ENCODE results near the gene PDE7B. TPM values are rescaled to one million over a fixed set of nuclear protein-coding genes. Genes with fewer than 3 reads are reported as not detected.

PDE7B gene
- total RNA-seq, 1 donor from 2014 or later = 11.1 TPM

DNA sequence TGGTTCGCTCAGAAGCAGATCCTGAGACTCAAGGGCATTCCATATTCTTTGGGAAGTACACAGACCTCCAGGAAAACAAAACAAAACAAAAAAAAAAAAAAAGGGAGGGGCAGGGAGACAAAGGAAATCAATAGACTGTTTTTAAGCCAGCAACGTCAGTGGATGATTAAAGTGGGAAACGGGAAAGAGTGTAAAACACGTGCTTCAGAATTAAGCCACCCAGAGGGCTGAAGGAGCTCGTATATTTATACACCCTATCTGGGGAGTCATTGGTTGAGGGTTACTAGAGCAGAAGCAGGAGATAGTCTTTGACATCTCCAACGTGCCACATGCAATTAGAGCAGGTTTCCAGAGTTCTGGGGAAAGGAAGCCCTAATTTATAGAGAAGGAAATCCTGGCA is 26.2 kb downstream of the PDE7B start:
- Mint-ChIP-seq H3K36me3 (ENCODE audit: low read depth) (peaks cover 13% of the 10 kb centered on the region), H3K9me3 (no peaks in the 10 kb centered on the region), H3K27me3 (ENCODE audit: insufficient read depth) (no peaks in the 10 kb centered on the region), H3K4me3 (no peak overlapping the region), H3K27ac (no peak overlapping the region), H3K4me1 (ENCODE audit: low read depth) (peaks cover 41% of the 10 kb centered on the region)
- intact Hi-C loops (cut with micrococcal nuclease) = no loop called here
- DNase-seq (ENCODE audit: low spot score) = no peak

- Mint-ChIP-seq H3K27ac (peak overlapping the region; percentile 97), H3K36me3 (ENCODE audit: low read depth) (peaks cover 17% of the 10 kb centered on the region), H3K9me3 (no peaks in the 10 kb centered on the region), H3K4me1 (ENCODE audit: low read depth) (peaks cover 46% of the 10 kb centered on the region), H3K27me3 (ENCODE audit: insufficient read depth) (no peaks in the 10 kb centered on the region), H3K4me3 (peak overlapping the region; percentile 79)
- intact Hi-C loops (cut with micrococcal nuclease) = loop anchor here (1.0 to 2.0 kb wide), 4 partner anchors 16 to 343 kb away; no protein-coding TSS in a partner anchor
- DNase-seq (ENCODE audit: low spot score) = peak; percentile 61
These were observed 28.8 kb downstream of the PDE7B start for GRCh38 chr6:135880066-135880972.

DNA sequence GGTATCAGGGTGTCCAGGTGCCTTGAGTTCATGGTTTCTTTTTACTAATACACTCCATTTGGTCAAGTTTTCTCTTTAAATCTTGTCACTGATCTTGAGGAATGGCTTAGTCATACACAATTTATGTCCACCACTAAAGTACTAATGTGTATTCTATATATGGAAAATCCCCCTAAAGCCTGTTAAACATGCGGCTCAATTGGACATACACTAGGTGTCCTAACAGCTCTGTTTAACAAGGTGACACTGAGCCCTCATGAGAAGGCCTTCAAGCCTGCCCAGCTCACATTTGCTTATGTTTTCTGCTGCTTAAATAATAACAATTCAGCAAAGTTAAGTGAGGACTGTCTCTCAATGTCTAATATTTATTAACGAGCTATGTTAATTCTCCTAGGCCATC is 31.5 kb downstream of the PDE7B start:
- H3K9me3 Mint-ChIP-seq = no peaks in the 10 kb centered on the region
- no peak for DNase-seq (ENCODE audit: low spot score)
- peaks cover 35% of the 10 kb centered on the region for H3K4me1 Mint-ChIP-seq (ENCODE audit: low read depth)
- intact Hi-C loops (cut with micrococcal nuclease) = no loop called here
- H3K27me3 Mint-ChIP-seq (ENCODE audit: insufficient read depth) = no peaks in the 10 kb centered on the region
- peaks cover 13% of the 10 kb centered on the region for H3K36me3 Mint-ChIP-seq (ENCODE audit: low read depth)
- H3K27ac Mint-ChIP-seq = no peak overlapping the region
- H3K4me3 Mint-ChIP-seq = no peak overlapping the region

GRCh38 chr6:135883536-135883935 is 32.0 kb downstream of the PDE7B start:
- Mint-ChIP-seq H3K4me3 (no peak overlapping the region), H3K4me1 (ENCODE audit: low read depth) (peaks cover 35% of the 10 kb centered on the region), H3K36me3 (ENCODE audit: low read depth) (peaks cover 13% of the 10 kb centered on the region), H3K9me3 (no peaks in the 10 kb centered on the region), H3K27ac (no peak overlapping the region), H3K27me3 (ENCODE audit: insufficient read depth) (no peaks in the 10 kb centered on the region)
- DNase-seq (ENCODE audit: low spot score) = no peak
- intact Hi-C loops (cut with micrococcal nuclease) = no loop called here

- Mint-ChIP-seq H3K4me3 (no peak overlapping the region), H3K4me1 (ENCODE audit: low read depth) (peaks cover 35% of the 10 kb centered on the region), H3K36me3 (ENCODE audit: low read depth) (peaks cover 13% of the 10 kb centered on the region), H3K27ac (no peak overlapping the region), H3K9me3 (no peaks in the 10 kb centered on the region), H3K27me3 (ENCODE audit: insufficient read depth) (no peaks in the 10 kb centered on the region)
- no peak for DNase-seq (ENCODE audit: low spot score)
- intact Hi-C loops (cut with micrococcal nuclease) = no loop called here
These were observed 32.6 kb downstream of the PDE7B start for GRCh38 chr6:135884136-135884535.

GRCh38 chr6:135887069-135887468 is 35.6 kb downstream of the PDE7B start:
- H3K27ac Mint-ChIP-seq = no peak overlapping the region
- intact Hi-C loops (cut with micrococcal nuclease) = no loop called here
- no peaks in the 10 kb centered on the region for H3K27me3 Mint-ChIP-seq (ENCODE audit: insufficient read depth)
- no peak for DNase-seq (ENCODE audit: low spot score)
- H3K4me1 Mint-ChIP-seq (ENCODE audit: low read depth) = peaks cover 10% of the 10 kb centered on the region
- peaks cover 13% of the 10 kb centered on the region for H3K36me3 Mint-ChIP-seq (ENCODE audit: low read depth)
- no peak overlapping the region for H3K4me3 Mint-ChIP-seq
- H3K9me3 Mint-ChIP-seq = no peaks in the 10 kb centered on the region

- no peak overlapping the region for H3K27ac Mint-ChIP-seq
- H3K4me1 Mint-ChIP-seq (ENCODE audit: low read depth) = no peaks in the 10 kb centered on the region
- H3K27me3 Mint-ChIP-seq (ENCODE audit: insufficient read depth) = peaks cover 2% of the 10 kb centered on the region
- intact Hi-C loops (cut with micrococcal nuclease) = no loop called here
- DNase-seq (ENCODE audit: low spot score) = no peak
- H3K4me3 Mint-ChIP-seq = no peak overlapping the region
- H3K36me3 Mint-ChIP-seq (ENCODE audit: low read depth) = peaks cover 10% of the 10 kb centered on the region
- H3K9me3 Mint-ChIP-seq = peaks cover 4% of the 10 kb centered on the region
These were observed 37.3 kb downstream of the PDE7B start for GRCh38 chr6:135888818-135889217.

GRCh38 chr6:135890876-135891275 is 39.4 kb downstream of the PDE7B start:
- H3K27ac Mint-ChIP-seq = no peak overlapping the region
- DNase-seq (ENCODE audit: low spot score) = no peak
- H3K36me3 Mint-ChIP-seq (ENCODE audit: low read depth) = peaks cover 4% of the 10 kb centered on the region
- peaks cover 2% of the 10 kb centered on the region for H3K27me3 Mint-ChIP-seq (ENCODE audit: insufficient read depth)
- H3K9me3 Mint-ChIP-seq = peaks cover 4% of the 10 kb centered on the region
- peaks cover 2% of the 10 kb centered on the region for H3K4me1 Mint-ChIP-seq (ENCODE audit: low read depth)
- H3K4me3 Mint-ChIP-seq = no peak overlapping the region
- intact Hi-C loops (cut with micrococcal nuclease) = no loop called here

DNA sequence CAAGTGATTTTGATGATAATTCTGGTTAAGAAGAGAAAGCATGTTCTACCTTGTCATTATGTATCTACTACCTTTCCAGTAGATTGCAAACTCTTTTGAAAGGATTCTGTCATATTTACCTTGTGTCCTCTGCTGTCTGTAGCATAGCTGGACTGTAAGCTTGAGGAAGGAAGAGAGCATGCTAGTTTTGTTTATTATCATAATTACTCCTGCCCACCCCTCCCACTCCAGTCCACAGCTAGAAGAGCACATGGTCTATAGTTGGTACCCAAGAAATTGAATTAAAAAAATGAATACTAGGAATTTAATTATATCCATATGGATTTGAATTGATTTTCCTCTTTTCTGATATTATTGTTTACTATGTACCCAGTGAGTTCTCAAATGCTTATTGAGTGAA is 40.2 kb downstream of the PDE7B start:
- Mint-ChIP-seq H3K36me3 (ENCODE audit: low read depth) (peaks cover 8% of the 10 kb centered on the region), H3K4me1 (ENCODE audit: low read depth) (peaks cover 11% of the 10 kb centered on the region), H3K27ac (no peak overlapping the region), H3K9me3 (peaks cover 4% of the 10 kb centered on the region), H3K27me3 (ENCODE audit: insufficient read depth) (peaks cover 2% of the 10 kb centered on the region), H3K4me3 (no peak overlapping the region)
- intact Hi-C loops (cut with micrococcal nuclease) = no loop called here
- DNase-seq (ENCODE audit: low spot score) = no peak

GRCh38 chr6:135895231-135895911 is 43.9 kb downstream of the PDE7B start:
- Mint-ChIP-seq H3K4me3 (no peak overlapping the region), H3K27me3 (ENCODE audit: insufficient read depth) (peaks cover 2% of the 10 kb centered on the region), H3K27ac (no peak overlapping the region), H3K36me3 (ENCODE audit: low read depth) (peaks cover 19% of the 10 kb centered on the region), H3K9me3 (peaks cover 4% of the 10 kb centered on the region), H3K4me1 (ENCODE audit: low read depth) (peaks cover 32% of the 10 kb centered on the region)
- DNase-seq (ENCODE audit: low spot score) = no peak
- intact Hi-C loops (cut with micrococcal nuclease) = no loop called here

DNA sequence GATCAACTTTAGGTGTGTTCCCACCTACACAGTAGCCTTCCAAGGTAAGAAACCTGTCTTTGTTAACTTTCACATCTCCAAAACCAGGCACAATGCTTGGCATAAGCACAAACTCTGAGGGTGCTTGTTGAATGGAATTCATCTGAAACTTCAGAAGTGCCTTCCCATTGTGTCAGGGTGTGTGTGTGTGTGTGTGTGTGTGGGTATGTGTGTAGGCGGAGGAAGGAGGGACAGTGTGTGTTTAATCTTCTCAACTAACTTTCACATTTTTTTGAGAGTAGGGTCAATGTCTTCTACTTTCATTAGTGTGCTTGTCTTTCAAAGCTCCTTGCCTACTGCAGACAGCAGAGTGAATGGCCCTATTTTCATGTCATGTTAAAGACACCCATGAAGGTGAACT is 45.6 kb downstream of the PDE7B start:
- no peak for DNase-seq (ENCODE audit: low spot score)
- Mint-ChIP-seq H3K27me3 (ENCODE audit: insufficient read depth) (peaks cover 2% of the 10 kb centered on the region), H3K4me1 (ENCODE audit: low read depth) (peaks cover 42% of the 10 kb centered on the region), H3K27ac (peak overlapping the region; percentile 52), H3K9me3 (peaks cover 4% of the 10 kb centered on the region), H3K4me3 (no peak overlapping the region), H3K36me3 (ENCODE audit: low read depth) (peaks cover 19% of the 10 kb centered on the region)
- intact Hi-C loops (cut with micrococcal nuclease) = no loop called here

- Mint-ChIP-seq H3K36me3 (ENCODE audit: low read depth) (peaks cover 16% of the 10 kb centered on the region), H3K4me1 (ENCODE audit: low read depth) (peaks cover 53% of the 10 kb centered on the region), H3K9me3 (no peaks in the 10 kb centered on the region), H3K4me3 (peak overlapping the region; percentile 48), H3K27ac (peak overlapping the region; percentile 70), H3K27me3 (ENCODE audit: insufficient read depth) (no peaks in the 10 kb centered on the region)
- no peak for DNase-seq (ENCODE audit: low spot score)
- intact Hi-C loops (cut with micrococcal nuclease) = loop anchor here (1.0 to 2.0 kb wide), 2 partner anchors 22 to 51 kb away; partner anchors contain the start of gene PDE7B
These were observed 50.4 kb downstream of the PDE7B start for GRCh38 chr6:135901774-135902524.
